HEK293 (cell line): Measurements from ENCODE around the gene WDR53.

Experiments
- CTCF ChIA-PET: fragments of 350-600 bp; formaldehyde crosslinking; extraction: SDS; loops from one replicate; lab custom pipeline; 2021; ENCODE audit warnings: antibody characterized with exemption; lab: Yijun Ruan, JAX
- POLR2A ChIA-PET: fragments of 300-600 bp; formaldehyde crosslinking; extraction: SDS; loops from one replicate; lab custom pipeline; 2020; ENCODE audit warnings: antibody characterized with exemption, inconsistent platforms; lab: Yijun Ruan, JAX
- H3K27ac ChIP-seq: fragments of 200-500 bp; sonication (Bioruptor generic); 2 replicates; pipeline ENCODE4 v1.5.1; 2014; ENCODE audit warnings: low read depth, low read length, control low read depth, inconsistent platforms; ENCODE audit errors: extremely low read depth
- H3K36me3 ChIP-seq, 2 experiments: fragments of 200-500 bp in 1 of 2; sonication (Bioruptor generic) in 1 of 2; 1 replicate in 1 of 2; 2 replicates in 1 of 2; pipeline ENCODE4 v1.5.1; 2014 to 2017; ENCODE audit warnings: inconsistent platforms in 2 of 2, low read length in 2 of 2; ENCODE audit not compliant: control insufficient read depth in 2 of 2, insufficient read depth in 1 of 2
- H3K4me1 ChIP-seq: fragments of 200-500 bp; sonication (Bioruptor generic); 2 replicates; pipeline ENCODE4 v1.5.1; 2014; ENCODE audit warnings: mild to moderate bottlenecking, low read length, inconsistent platforms; ENCODE audit not compliant: control insufficient read depth, insufficient read depth
- H3K4me3 ChIP-seq: 2 replicates; pipeline ENCODE4 v1.5.1; 2011; ENCODE audit warnings: low read depth, mild to moderate bottlenecking, control low read depth, low read length, moderate library complexity
- H3K9me3 ChIP-seq: fragments of 200-500 bp; sonication (Bioruptor generic); 2 replicates; pipeline ENCODE4 v1.5.1; 2014; ENCODE audit warnings: low read depth, low read length, inconsistent platforms; ENCODE audit not compliant: control insufficient read depth, insufficient read depth
- HIC1 ChIP-seq: fragments of 450-650 bp; formaldehyde crosslinking; IDR thresholded peaks from 2 replicates; pipeline ENCODE4 v1.5.1; 2016; ENCODE audit warnings: missing biosample characterization, missing genetic modification characterization
- KLF8 ChIP-seq: fragments of 450-650 bp; formaldehyde crosslinking; IDR thresholded peaks from 2 replicates; pipeline ENCODE4 v1.5.1; 2016; ENCODE audit warnings: missing biosample characterization, missing genetic modification characterization
- PRDM4 ChIP-seq: fragments of 450-650 bp; formaldehyde crosslinking; IDR thresholded peaks from 2 replicates; pipeline ENCODE4 v1.5.1; 2017; ENCODE audit warnings: missing biosample characterization, missing genetic modification characterization
- REPIN1 ChIP-seq: fragments of 450-650 bp; formaldehyde crosslinking; IDR thresholded peaks from 2 replicates; pipeline ENCODE4 v1.5.1; 2017; ENCODE audit warnings: missing biosample characterization, missing genetic modification characterization, low read depth
- TSHZ1 ChIP-seq: fragments of 450-650 bp; formaldehyde crosslinking; IDR thresholded peaks from 2 replicates; pipeline ENCODE4 v1.5.1; 2016; ENCODE audit warnings: missing biosample characterization, missing genetic modification characterization, borderline replicate concordance
- YY1 ChIP-seq: fragments of 450-650 bp; formaldehyde crosslinking; IDR thresholded peaks from 2 replicates; pipeline ENCODE4 v1.5.1; 2018; ENCODE audit warnings: missing biosample characterization, missing genetic modification characterization
- ZBTB10 ChIP-seq: fragments of 450-650 bp; formaldehyde crosslinking; IDR thresholded peaks from 2 replicates; pipeline ENCODE4 v1.5.1; 2016; ENCODE audit warnings: missing biosample characterization, missing genetic modification characterization
- ZFP41 ChIP-seq: fragments of 450-650 bp; formaldehyde crosslinking; IDR thresholded peaks from 2 replicates; pipeline ENCODE4 v1.5.1; 2016; ENCODE audit warnings: missing biosample characterization, missing genetic modification characterization, borderline replicate concordance
- ZFP69B ChIP-seq: fragments of 450-650 bp; formaldehyde crosslinking; IDR thresholded peaks from 2 replicates; pipeline ENCODE4 v1.5.1; 2016; ENCODE audit warnings: missing biosample characterization, missing genetic modification characterization
- ZNF169 ChIP-seq: fragments of 450-650 bp; formaldehyde crosslinking; IDR thresholded peaks from 2 replicates; pipeline ENCODE4 v1.5.1; 2016; ENCODE audit warnings: missing biosample characterization, missing genetic modification characterization
- ZNF302 ChIP-seq: fragments of 450-650 bp; formaldehyde crosslinking; IDR thresholded peaks from 2 replicates; pipeline ENCODE4 v1.5.1; 2016; ENCODE audit warnings: missing biosample characterization, missing genetic modification characterization, low read depth
- ZNF654 ChIP-seq: fragments of 450-650 bp; formaldehyde crosslinking; IDR thresholded peaks from 2 replicates; pipeline ENCODE4 v1.5.1; 2016; ENCODE audit warnings: low read depth, missing biosample characterization, missing genetic modification characterization
- ZNF660 ChIP-seq: fragments of 450-650 bp; IDR thresholded peaks from 2 replicates; pipeline ENCODE4 v1.5.1; 2018; ENCODE audit warnings: missing biosample characterization, mild to moderate bottlenecking, missing genetic modification characterization
- ZSCAN16 ChIP-seq: fragments of 450-650 bp; formaldehyde crosslinking; IDR thresholded peaks from 2 replicates; pipeline ENCODE4 v1.5.1; 2016; ENCODE audit warnings: missing biosample characterization, missing genetic modification characterization
- TF ChIP-seq, protein P1 (sequence below): fragments of 450-650 bp; formaldehyde crosslinking; IDR thresholded peaks from 2 replicates; pipeline ENCODE4 v1.5.1; 2016; ENCODE audit warnings: missing biosample characterization, missing genetic modification characterization
- TF ChIP-seq, protein P2 (sequence below): fragments of 450-650 bp; formaldehyde crosslinking; IDR thresholded peaks from 2 replicates; pipeline ENCODE4 v1.5.1; 2016; ENCODE audit warnings: missing biosample characterization, missing genetic modification characterization
- TF ChIP-seq, protein P3 (sequence below): fragments of 450-650 bp; formaldehyde crosslinking; IDR thresholded peaks from 2 replicates; pipeline ENCODE4 v1.5.1; 2016; ENCODE audit warnings: missing biosample characterization, missing genetic modification characterization
- TF ChIP-seq, protein P4 (sequence below): fragments of 450-650 bp; formaldehyde crosslinking; IDR thresholded peaks from 2 replicates; pipeline ENCODE4 v1.5.1; 2016; ENCODE audit warnings: missing biosample characterization, missing genetic modification characterization

WDR53 gene

GRCh38 chr3:196609343-196609775, 41.0 kb upstream of the WDR53 start:
- Histone ChIP-seq H3K9me3 (no peaks in the 10 kb centered on the region), H3K4me3 (no peak overlapping the region), H3K36me3 (no peaks in the 10 kb centered on the region), H3K4me1 (no peaks in the 10 kb centered on the region), H3K27ac (no peak overlapping the region)
- POLR2A ChIA-PET = interaction anchor here (0.6 kb wide), 1 partner anchor 130 kb away, joined by 5 read pairs; the partner anchor contains the start of gene PAK2
- CTCF ChIA-PET = interaction anchor here (0.6 to 2.4 kb wide), 21 partner anchors 9 to 1311 kb away, joined by 3 to 42 read pairs (median 4); no protein-coding TSS in a partner anchor
- TF ChIP-seq, protein P1, sequence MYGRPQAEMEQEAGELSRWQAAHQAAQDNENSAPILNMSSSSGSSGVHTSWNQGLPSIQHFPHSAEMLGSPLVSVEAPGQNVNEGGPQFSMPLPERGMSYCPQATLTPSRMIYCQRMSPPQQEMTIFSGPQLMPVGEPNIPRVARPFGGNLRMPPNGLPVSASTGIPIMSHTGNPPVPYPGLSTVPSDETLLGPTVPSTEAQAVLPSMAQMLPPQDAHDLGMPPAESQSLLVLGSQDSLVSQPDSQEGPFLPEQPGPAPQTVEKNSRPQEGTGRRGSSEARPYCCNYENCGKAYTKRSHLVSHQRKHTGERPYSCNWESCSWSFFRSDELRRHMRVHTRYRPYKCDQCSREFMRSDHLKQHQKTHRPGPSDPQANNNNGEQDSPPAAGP (tag by site-specific recombination) = peak; percentile 38; the same call in 1 of the 2 replicates
- peak; percentile 78 for TF ChIP-seq ZBTB10 (tag by site-specific recombination)
- TF ChIP-seq ZNF660 (tag by site-specific recombination) = 0 out of 2 replicates have a peak, but pooled peaks have one; percentile 52
- TF ChIP-seq, protein P2, sequence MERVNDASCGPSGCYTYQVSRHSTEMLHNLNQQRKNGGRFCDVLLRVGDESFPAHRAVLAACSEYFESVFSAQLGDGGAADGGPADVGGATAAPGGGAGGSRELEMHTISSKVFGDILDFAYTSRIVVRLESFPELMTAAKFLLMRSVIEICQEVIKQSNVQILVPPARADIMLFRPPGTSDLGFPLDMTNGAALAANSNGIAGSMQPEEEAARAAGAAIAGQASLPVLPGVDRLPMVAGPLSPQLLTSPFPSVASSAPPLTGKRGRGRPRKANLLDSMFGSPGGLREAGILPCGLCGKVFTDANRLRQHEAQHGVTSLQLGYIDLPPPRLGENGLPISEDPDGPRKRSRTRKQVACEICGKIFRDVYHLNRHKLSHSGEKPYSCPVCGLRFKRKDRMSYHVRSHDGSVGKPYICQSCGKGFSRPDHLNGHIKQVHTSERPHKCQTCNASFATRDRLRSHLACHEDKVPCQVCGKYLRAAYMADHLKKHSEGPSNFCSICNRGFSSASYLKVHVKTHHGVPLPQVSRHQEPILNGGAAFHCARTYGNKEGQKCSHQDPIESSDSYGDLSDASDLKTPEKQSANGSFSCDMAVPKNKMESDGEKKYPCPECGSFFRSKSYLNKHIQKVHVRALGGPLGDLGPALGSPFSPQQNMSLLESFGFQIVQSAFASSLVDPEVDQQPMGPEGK (tag by site-specific recombination) = peak; percentile 57; the same call in 1 of the 2 replicates
- TF ChIP-seq REPIN1 = no peak
- TF ChIP-seq ZNF169 = no peak
- no peak for TF ChIP-seq TSHZ1 (tag by site-specific recombination)
- TF ChIP-seq ZSCAN16 (tag by site-specific recombination) = no peak
- TF ChIP-seq ZNF654 (tag by site-specific recombination) = peak; percentile 71
- no peak for TF ChIP-seq ZNF302 (tag by site-specific recombination)
- no peak for TF ChIP-seq ZFP69B
- TF ChIP-seq, protein P3, sequence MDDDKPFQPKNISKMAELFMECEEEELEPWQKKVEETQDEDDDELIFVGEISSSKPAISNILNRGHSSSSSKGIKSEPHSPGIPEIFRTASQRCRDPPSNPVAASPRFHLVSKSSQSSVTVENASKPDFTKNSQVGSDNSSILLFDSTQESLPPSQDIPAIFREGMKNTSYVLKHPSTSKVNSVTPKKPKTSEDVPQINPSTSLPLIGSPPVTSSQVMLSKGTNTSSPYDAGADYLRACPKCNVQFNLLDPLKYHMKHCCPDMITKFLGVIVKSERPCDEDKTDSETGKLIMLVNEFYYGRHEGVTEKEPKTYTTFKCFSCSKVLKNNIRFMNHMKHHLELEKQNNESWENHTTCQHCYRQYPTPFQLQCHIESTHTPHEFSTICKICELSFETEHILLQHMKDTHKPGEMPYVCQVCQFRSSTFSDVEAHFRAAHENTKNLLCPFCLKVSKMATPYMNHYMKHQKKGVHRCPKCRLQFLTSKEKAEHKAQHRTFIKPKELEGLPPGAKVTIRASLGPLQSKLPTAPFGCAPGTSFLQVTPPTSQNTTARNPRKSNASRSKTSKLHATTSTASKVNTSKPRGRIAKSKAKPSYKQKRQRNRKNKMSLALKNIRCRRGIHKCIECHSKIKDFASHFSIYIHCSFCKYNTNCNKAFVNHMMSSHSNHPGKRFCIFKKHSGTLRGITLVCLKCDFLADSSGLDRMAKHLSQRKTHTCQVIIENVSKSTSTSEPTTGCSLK (tag by site-specific recombination) = no peak
- TF ChIP-seq ZFP41 (tag by site-specific recombination) = no peak
- TF ChIP-seq YY1 (tag by site-specific recombination) = no peak
- TF ChIP-seq, protein P4, sequence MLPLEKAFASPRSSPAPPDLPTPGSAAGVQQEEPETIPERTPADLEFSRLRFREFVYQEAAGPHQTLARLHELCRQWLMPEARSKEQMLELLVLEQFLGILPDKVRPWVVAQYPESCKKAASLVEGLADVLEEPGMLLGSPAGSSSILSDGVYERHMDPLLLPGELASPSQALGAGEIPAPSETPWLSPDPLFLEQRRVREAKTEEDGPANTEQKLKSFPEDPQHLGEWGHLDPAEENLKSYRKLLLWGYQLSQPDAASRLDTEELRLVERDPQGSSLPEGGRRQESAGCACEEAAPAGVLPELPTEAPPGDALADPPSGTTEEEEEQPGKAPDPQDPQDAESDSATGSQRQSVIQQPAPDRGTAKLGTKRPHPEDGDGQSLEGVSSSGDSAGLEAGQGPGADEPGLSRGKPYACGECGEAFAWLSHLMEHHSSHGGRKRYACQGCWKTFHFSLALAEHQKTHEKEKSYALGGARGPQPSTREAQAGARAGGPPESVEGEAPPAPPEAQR (tag by site-specific recombination) = no peak
- TF ChIP-seq KLF8 (tag by site-specific recombination) = no peak
- TF ChIP-seq PRDM4 = no peak
- TF ChIP-seq HIC1 (tag by site-specific recombination) = peak; percentile 67; the same call in 1 of the 2 replicates
